HepG2 (cell line): ENCODE measurements around the gene SUN5. TPM values are rescaled to one million over a fixed set of nuclear protein-coding genes. Genes with fewer than 3 reads are reported as not detected.

Experiments used
- ATAC-seq: fragments of 200-7000 bp; cut with Tn5 transposase; 3 replicates; pipeline ENCODE4 v1.9.1; 2020; ENCODE audit warnings: mild to moderate bottlenecking, moderate library complexity
- BruUV-seq: library from RNA; stranded (reverse); fragments of 400-500 nt; replicated peaks from 2 replicates; lab custom pipeline; 2021; lab: Mats Ljungman, UMichigan
- CTCF ChIA-PET: fragments of 300-600 bp; formaldehyde crosslinking; extraction: SDS; loops from one replicate; lab custom pipeline; 2021; ENCODE audit warnings: low total read pairs, inconsistent platforms, low intra/inter-chr PET ratio; lab: Yijun Ruan, JAX
- POLR2A ChIA-PET: fragments of 350-600 bp; sonication (Branson Sonifier 250); formaldehyde crosslinking; loops from one replicate; lab custom pipeline; 2020; ENCODE audit warnings: antibody characterized with exemption, inconsistent platforms; lab: Yijun Ruan, JAX
- DNase-seq: peaks from one replicate; pipeline ENCODE4 v3.0.0-alpha.2; 2015; ENCODE audit warnings: low spot score
- FAIRE-seq: peaks from 3 replicates; lab custom pipeline; 2011; peaks lifted over from hg19 to GRCh38; lab: Jason Lieb, UNC
- H2AFZ ChIP-seq: one replicate; pipeline ENCODE4 v1.6.1; 2011; ENCODE audit warnings: low read length, inconsistent platforms
- H3K27ac ChIP-seq: fragments of 300-600 bp; 3 replicates; pipeline ENCODE4 v1.8.0; 2011; ENCODE audit warnings: mixed run types, mild to moderate bottlenecking, mixed read lengths, low read length, inconsistent platforms; ENCODE audit not compliant: insufficient read depth; ENCODE audit errors: extremely low read length
- H3K27me3 ChIP-seq, 2 experiments: fragments of 200-600 bp in 1 of 2; 2 replicates in 1 of 2; 3 replicates in 1 of 2; pipeline versions ENCODE4 v1.6.0 to v1.8.0; 2011; ENCODE audit warnings: low read length in 2 of 2, mild to moderate bottlenecking in 2 of 2, moderate library complexity in 2 of 2, inconsistent platforms in 1 of 2; ENCODE audit not compliant: insufficient read depth in 2 of 2, control insufficient read depth in 1 of 2
- H3K36me3 ChIP-seq, 2 experiments: fragments of 200-600 bp in 1 of 2; replicated peaks in 1 of 2; 2 replicates in 1 of 2; 3 replicates in 1 of 2; pipeline versions ENCODE4 v1.5.1 to v1.8.0; 2011; ENCODE audit warnings: low read length in 2 of 2, inconsistent platforms in 1 of 2; ENCODE audit not compliant: insufficient read depth in 2 of 2, control insufficient read depth in 1 of 2
- H3K4me1 ChIP-seq: 2 replicates; pipeline ENCODE4 v1.5.1; 2012; ENCODE audit warnings: low read length, inconsistent platforms; ENCODE audit not compliant: insufficient read depth
- H3K4me2 ChIP-seq: 2 replicates; pipeline ENCODE4 v1.6.0; 2011; ENCODE audit warnings: low read depth, low read length, inconsistent platforms
- H3K4me3 ChIP-seq, 3 experiments: fragments of 200-600 bp in 1 of 3; sonication (generic), shearing (Covaris generic) in 1 of 3; replicated peaks in 1 of 3; 2 replicates each; pipeline ENCODE4 v1.5.1; 2011 to 2016; ENCODE audit warnings: low read length in 3 of 3, inconsistent platforms in 2 of 3, low read depth in 2 of 3, mild to moderate bottlenecking in 2 of 3, control low read depth in 1 of 3, mixed read lengths in 1 of 3; ENCODE audit not compliant: insufficient read depth in 1 of 3
- H3K79me2 ChIP-seq: one replicate; pipeline ENCODE4 v1.6.1; 2011; ENCODE audit warnings: low read length, inconsistent platforms; ENCODE audit not compliant: insufficient read depth
- H3K9ac ChIP-seq: 2 replicates; pipeline ENCODE4 v1.6.0; 2011; ENCODE audit warnings: mild to moderate bottlenecking, low read depth, low read length, inconsistent platforms; ENCODE audit not compliant: insufficient read depth
- H3K9me3 ChIP-seq: 2 replicates; pipeline ENCODE4 v1.5.1; 2012; ENCODE audit warnings: mild to moderate bottlenecking, low read length
- H4K20me1 ChIP-seq: 2 replicates; pipeline ENCODE4 v1.6.0; 2011; ENCODE audit warnings: inconsistent platforms, mild to moderate bottlenecking, low read length, moderate library complexity; ENCODE audit not compliant: insufficient read depth
- DNMT1 ChIP-seq: sonication (generic); formaldehyde crosslinking; IDR thresholded peaks from 2 replicates; pipeline ENCODE4 v1.5.1; 2020; ENCODE audit warnings: mild to moderate bottlenecking, missing genetic modification reagents
- ELK4 ChIP-seq: sonication (generic); formaldehyde crosslinking; IDR thresholded peaks from 2 replicates; pipeline ENCODE4 v1.9.0; 2021; ENCODE audit warnings: missing genetic modification reagents, borderline replicate concordance
- GABPB1 ChIP-seq: IDR thresholded peaks from 2 replicates; pipeline ENCODE4 v1.6.1; 2016; ENCODE audit warnings: mild to moderate bottlenecking, missing genetic modification reagents, moderate library complexity, missing compliant biosample characterization
- GATA4 ChIP-seq: sonication (generic); IDR thresholded peaks from 2 replicates; pipeline ENCODE4 v1.6.1; 2016; ENCODE audit warnings: antibody characterized with exemption, low read depth, borderline replicate concordance
- HBP1 ChIP-seq: IDR thresholded peaks from 2 replicates; pipeline ENCODE4 v1.6.1; 2016; ENCODE audit warnings: low read depth, control low read depth
- ISL2 ChIP-seq: sonication (generic); formaldehyde crosslinking; IDR thresholded peaks from 2 replicates; pipeline ENCODE4 v1.5.0; 2020; ENCODE audit warnings: missing genetic modification reagents
- NFIB ChIP-seq: sonication (generic); formaldehyde crosslinking; IDR thresholded peaks from 2 replicates; pipeline ENCODE4 v1.9.0; 2021; ENCODE audit warnings: missing genetic modification reagents, mild to moderate bottlenecking, borderline replicate concordance
- POLR2A ChIP-seq, 2 experiments: IDR thresholded peaks; 2 replicates each; pipeline ENCODE4 v1.6.1; 2011; ENCODE audit warnings: low read depth in 2 of 2, low read length in 2 of 2, mild to moderate bottlenecking in 1 of 2, moderate library complexity in 1 of 2; ENCODE audit not compliant: insufficient read depth in 1 of 2
- RBAK ChIP-seq: sonication (generic); formaldehyde crosslinking; IDR thresholded peaks from 2 replicates; pipeline ENCODE4 v1.5.1; 2020; ENCODE audit warnings: mild to moderate bottlenecking, missing genetic modification reagents
- ZNF224 ChIP-seq: sonication (generic); formaldehyde crosslinking; IDR thresholded peaks from 2 replicates; pipeline ENCODE4 v1.5.0; 2020; ENCODE audit warnings: mild to moderate bottlenecking, missing genetic modification reagents
- ZNF260 ChIP-seq: sonication (generic); formaldehyde crosslinking; IDR thresholded peaks from 2 replicates; pipeline ENCODE4 v1.4.0; 2020; ENCODE audit warnings: missing genetic modification reagents, low read depth, mild to moderate bottlenecking, borderline replicate concordance
- ZNF337 ChIP-seq: sonication (generic); formaldehyde crosslinking; IDR thresholded peaks from 2 replicates; pipeline ENCODE4 v1.5.1; 2020; ENCODE audit warnings: missing genetic modification reagents, low read depth, mild to moderate bottlenecking, borderline replicate concordance
- ZNF446 ChIP-seq: sonication (generic); formaldehyde crosslinking; IDR thresholded peaks from 2 replicates; pipeline ENCODE4 v1.5.0; 2020; ENCODE audit warnings: mild to moderate bottlenecking, missing genetic modification reagents
- ZNF547 ChIP-seq: sonication (generic); formaldehyde crosslinking; IDR thresholded peaks from 2 replicates; pipeline ENCODE4 v1.5.1; 2020; ENCODE audit warnings: mild to moderate bottlenecking, missing genetic modification reagents
- WGBS: methylation state at CpG from one replicate; pipeline ENCODE4 v1.1.6; 2017; ENCODE audit warnings: low lambda C conversion rate; 5-methylcytosine and 5-hydroxymethylcytosine counted together
- in situ Hi-C: cut with HindIII; loops from 2 replicates; pipeline ENCODE4 v1.10.0; 2017; ENCODE audit warnings: low pct_unique_long_range_greater_than_20kb; ENCODE audit not compliant: extremely low pct_ligation_motif_present
- intact Hi-C: fragments of 100-400 bp; cut with micrococcal nuclease; formaldehyde crosslinking; loops from one replicate; pipeline ENCODE4 v1.10.0; 2022; ENCODE audit not compliant: unreplicated experiment
- polyA plus RNA-seq, 8 experiments: library from polyadenylated mRNA; depleted of rRNA in 3 of 8; stranded (reverse) in 7 of 8; unstranded in 1 of 8; fragments of >200 nt; fragmentation: Illumina TruSeq in 4 of 8; extraction: Trizol in 4 of 8; gene quantifications; 2 replicates each; pipeline versions ENCODE4 v1.2.1 to v1.2.3, GENCODE V29; 2011 to 2016; ENCODE audit warnings: low read depth in 4 of 8, missing spikeins in 1 of 8, mixed read lengths in 1 of 8; ENCODE audit not compliant: insufficient read depth in 1 of 8
- total RNA-seq, 5 experiments: library from RNA; depleted of rRNA; stranded (reverse); fragments of >200 nt; fragmentation: Illumina TruSeq; extraction: Trizol; gene quantifications; 2 replicates each; pipeline ENCODE4 v1.2.3, GENCODE V29; 2016; ENCODE audit warnings: low read depth in 1 of 5
- TF ChIP-seq, protein P1 (sequence below): sonication (generic); formaldehyde crosslinking; IDR thresholded peaks from 2 replicates; pipeline ENCODE4 v1.8.0; 2022; ENCODE audit warnings: mild to moderate bottlenecking, missing genetic modification reagents, borderline replicate concordance
- TF ChIP-seq, protein P2 (sequence below): sonication (generic); formaldehyde crosslinking; IDR thresholded peaks from 2 replicates; pipeline ENCODE4 v1.5.0; 2020; ENCODE audit warnings: missing genetic modification reagents, mild to moderate bottlenecking, borderline replicate concordance
- TF ChIP-seq, protein P3 (sequence below): sonication (generic); formaldehyde crosslinking; IDR thresholded peaks from 2 replicates; pipeline ENCODE4 v1.8.1; 2022; ENCODE audit warnings: low read depth, mild to moderate bottlenecking, missing genetic modification reagents

Gene SUN5
- total and polyA plus RNA-seq, 2 of the 13 experiments (the other 11 are each of a cell fraction or from before 2014, with no cell fraction given), result not detected

- H3K27me3 ChIP-seq, result no peaks in the 10 kb centered on the region; a peak in 1 of 5 replicates
- POLR2A ChIA-PET, result interaction anchor here (0.9 to 2.8 kb wide), 4 partner anchors 10 to 36 kb away, joined by 3 to 16 read pairs (median 8); no protein-coding TSS in a partner anchor
- CTCF ChIA-PET, result interaction anchor here (1.3 to 2.3 kb wide), 3 partner anchors 27 to 217 kb away, joined by 3 to 11 read pairs (median 6); no protein-coding TSS in a partner anchor
- TF ChIP-seq GATA4 (no peak), RBAK (CRISPR knock-in tag) (no peak), HBP1 (CRISPR knock-in tag) (peak; percentile 26), ZNF337 (CRISPR knock-in tag) (0 out of 2 replicates have a peak, but pooled peaks have one; percentile 76), DNMT1 (no peak), ZNF446 (CRISPR knock-in tag) (peak; percentile 100), POLR2A (IDR thresholded peaks at IDR 0.05; ENCODE audit: insufficient read depth in 1 of 2, low read depth in 2 of 2, low read length in 2 of 2) (no peak; a peak in 1 of 4 replicates), ISL2 (CRISPR knock-in tag) (no peak), NFIB (CRISPR knock-in tag) (no peak), ZNF224 (CRISPR knock-in tag) (no peak), ZNF260 (CRISPR knock-in tag) (no peak), GABPB1 (no peak), ZNF547 (CRISPR knock-in tag) (no peak), ELK4 (no peak)
- TF ChIP-seq, protein P1, sequence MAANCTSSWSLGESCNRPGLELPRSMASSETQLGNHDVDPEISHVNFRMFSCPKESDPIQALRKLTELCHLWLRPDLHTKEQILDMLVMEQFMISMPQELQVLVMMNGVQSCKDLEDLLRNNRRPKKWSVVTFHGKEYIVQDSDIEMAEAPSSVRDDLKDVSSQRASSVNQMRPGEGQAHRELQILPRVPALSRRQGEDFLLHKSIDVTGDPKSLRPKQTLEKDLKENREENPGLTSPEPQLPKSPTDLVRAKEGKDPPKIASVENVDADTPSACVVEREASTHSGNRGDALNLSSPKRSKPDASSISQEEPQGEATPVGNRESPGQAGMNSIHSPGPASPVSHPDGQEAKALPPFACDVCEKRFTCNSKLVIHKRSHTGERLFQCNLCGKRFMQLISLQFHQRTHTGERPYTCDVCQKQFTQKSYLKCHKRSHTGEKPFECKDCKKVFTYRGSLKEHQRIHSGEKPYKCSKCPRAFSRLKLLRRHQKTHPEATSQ (CRISPR knock-in tag), result no peak
- TF ChIP-seq, protein P2, sequence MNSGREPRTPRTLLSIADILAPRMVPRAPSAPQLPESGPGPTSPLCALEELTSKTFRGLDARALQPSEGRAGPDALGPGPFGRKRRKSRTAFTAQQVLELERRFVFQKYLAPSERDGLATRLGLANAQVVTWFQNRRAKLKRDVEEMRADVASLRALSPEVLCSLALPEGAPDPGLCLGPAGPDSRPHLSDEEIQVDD (CRISPR knock-in tag), result no peak
- TF ChIP-seq, protein P3, sequence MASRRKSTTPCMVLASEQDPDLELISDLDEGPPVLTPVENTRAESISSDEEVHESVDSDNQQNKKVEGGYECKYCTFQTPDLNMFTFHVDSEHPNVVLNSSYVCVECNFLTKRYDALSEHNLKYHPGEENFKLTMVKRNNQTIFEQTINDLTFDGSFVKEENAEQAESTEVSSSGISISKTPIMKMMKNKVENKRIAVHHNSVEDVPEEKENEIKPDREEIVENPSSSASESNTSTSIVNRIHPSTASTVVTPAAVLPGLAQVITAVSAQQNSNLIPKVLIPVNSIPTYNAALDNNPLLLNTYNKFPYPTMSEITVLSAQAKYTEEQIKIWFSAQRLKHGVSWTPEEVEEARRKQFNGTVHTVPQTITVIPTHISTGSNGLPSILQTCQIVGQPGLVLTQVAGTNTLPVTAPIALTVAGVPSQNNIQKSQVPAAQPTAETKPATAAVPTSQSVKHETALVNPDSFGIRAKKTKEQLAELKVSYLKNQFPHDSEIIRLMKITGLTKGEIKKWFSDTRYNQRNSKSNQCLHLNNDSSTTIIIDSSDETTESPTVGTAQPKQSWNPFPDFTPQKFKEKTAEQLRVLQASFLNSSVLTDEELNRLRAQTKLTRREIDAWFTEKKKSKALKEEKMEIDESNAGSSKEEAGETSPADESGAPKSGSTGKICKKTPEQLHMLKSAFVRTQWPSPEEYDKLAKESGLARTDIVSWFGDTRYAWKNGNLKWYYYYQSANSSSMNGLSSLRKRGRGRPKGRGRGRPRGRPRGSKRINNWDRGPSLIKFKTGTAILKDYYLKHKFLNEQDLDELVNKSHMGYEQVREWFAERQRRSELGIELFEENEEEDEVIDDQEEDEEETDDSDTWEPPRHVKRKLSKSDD (CRISPR knock-in tag), result no peak
Measured at GRCh38 chr20:33006776-33007375, 2.6 kb upstream of the SUN5 start.

More at GRCh38 chr20:33006776-33007375, 2.6 kb upstream of the SUN5 start:
- FAIRE-seq, result peak; percentile 23
- no peak overlapping the region for H2AFZ ChIP-seq
- peak overlapping the region; percentile 50 to 79 (median 68); a peak in 5 of 6 replicates for H3K4me3 ChIP-seq
- peak; percentile 21 for ATAC-seq
- peak overlapping the region; percentile 91 for H3K4me2 ChIP-seq
- peak overlapping the region; percentile 87 for H3K9ac ChIP-seq
- no peaks in the 10 kb centered on the region for H3K9me3 ChIP-seq
- peak; percentile 57 for DNase-seq
- intact Hi-C loops, result loop anchor here (1.0 to 10.0 kb wide), 4 partner anchors 19 to 212 kb away; no protein-coding TSS in a partner anchor
- H3K79me2 ChIP-seq, result peaks cover 37% of the 10 kb centered on the region
- 51% methylated on average over 8 of the region's 8 CpGs for WGBS
- H4K20me1 ChIP-seq, result no peaks in the 10 kb centered on the region
- peak overlapping the region; percentile 90 for H3K27ac ChIP-seq
- in situ Hi-C loops, result no loop called here
- peaks cover 11 to 19% of the 10 kb centered on the region in 2 experiments for H3K36me3 ChIP-seq
- peaks cover 89% of the 10 kb centered on the region for H3K4me1 ChIP-seq
- no TSS peak for BruUV-seq
